ENCODE results near the gene PLXNA3.
"Not testable (repeated sequence)": the region's sequence is repeated elsewhere in the genome, so short reads cannot be mapped to it uniquely, and the experiment has no call there.

The PLXNA3 gene

GRCh38 chrX:154481911-154482601 lies 24.0 kb downstream of the PLXNA3 start:
- peak in 1 of 3 experiments; percentile 61 for DNase-seq

GRCh38 chrX:154482786-154483185 lies 24.7 kb downstream of the PLXNA3 start:
- DNase-seq = no peak

- no peak for DNase-seq
Measured at GRCh38 chrX:154483325-154483724, 25.2 kb downstream of the PLXNA3 start.

- DNase-seq = no peak
Measured at GRCh38 chrX:154484255-154485149, 26.4 kb downstream of the PLXNA3 start.

GRCh38 chrX:154485150-154486051 lies 27.3 kb downstream of the PLXNA3 start:
- peak in 2 of 3 experiments; percentile 41 to 60 for DNase-seq

GRCh38 chrX:154486052-154486395 lies 27.9 kb downstream of the PLXNA3 start:
- DNase-seq = peak in 2 of 3 experiments; percentile 54 to 62

GRCh38 chrX:154486396-154487207 lies 28.5 kb downstream of the PLXNA3 start, which contains the start of gene UBL4A:
TSS of gene UBL4A (minus strand) at chrX:154486615. CDS start at chrX:154486584, 31 bp downstream.
- peak; percentile 62 to 68 (median 67) for DNase-seq

- no peak for DNase-seq
Measured at GRCh38 chrX:154487518-154488290, 29.6 kb downstream of the PLXNA3 start.

- DNase-seq = no peak
Measured at GRCh38 chrX:154488336-154489075, 30.4 kb downstream of the PLXNA3 start.

GRCh38 chrX:154489182-154489581 lies 31.1 kb downstream of the PLXNA3 start:
- no peak for DNase-seq

- DNase-seq = peak in 2 of 3 experiments; percentile 46 to 53
Measured at GRCh38 chrX:154490021-154490413, 31.9 kb downstream of the PLXNA3 start.

GRCh38 chrX:154490414-154491083 lies 32.5 kb downstream of the PLXNA3 start, which contains the start of gene SLC10A3:
TSS of gene SLC10A3 (minus strand) at chrX:154490629. CDS start at chrX:154488940, 1,689 bp downstream.
- peak; percentile 90 to 97 (median 94) for DNase-seq

- DNase-seq = no peak
Measured at GRCh38 chrX:154494715-154495114, 36.6 kb downstream of the PLXNA3 start.

GRCh38 chrX:154495472-154495922 lies 37.4 kb downstream of the PLXNA3 start:
- DNase-seq = no peak

- DNase-seq = not testable (repeated sequence)
Measured at GRCh38 chrX:154496591-154497137, 38.6 kb downstream of the PLXNA3 start.

GRCh38 chrX:154501423-154501822 lies 43.3 kb downstream of the PLXNA3 start:
- DNase-seq = not testable (repeated sequence)

- DNase-seq = no peak
Measured at GRCh38 chrX:154502098-154502497, 44.0 kb downstream of the PLXNA3 start.

GRCh38 chrX:154502989-154503388 lies 44.9 kb downstream of the PLXNA3 start:
- no peak for DNase-seq

- no peak for DNase-seq
Measured at GRCh38 chrX:154505734-154506133, 47.7 kb downstream of the PLXNA3 start.
